Measurements from ENCODE around the gene SFRP2. TPM values are rescaled to one million over a fixed set of nuclear protein-coding genes. Genes with fewer than 3 reads are reported as not detected.

The SFRP2 gene
- total and polyA plus RNA-seq, 12 donors: 0.57 to 23.2 (median 2.5) TPM

DNA sequence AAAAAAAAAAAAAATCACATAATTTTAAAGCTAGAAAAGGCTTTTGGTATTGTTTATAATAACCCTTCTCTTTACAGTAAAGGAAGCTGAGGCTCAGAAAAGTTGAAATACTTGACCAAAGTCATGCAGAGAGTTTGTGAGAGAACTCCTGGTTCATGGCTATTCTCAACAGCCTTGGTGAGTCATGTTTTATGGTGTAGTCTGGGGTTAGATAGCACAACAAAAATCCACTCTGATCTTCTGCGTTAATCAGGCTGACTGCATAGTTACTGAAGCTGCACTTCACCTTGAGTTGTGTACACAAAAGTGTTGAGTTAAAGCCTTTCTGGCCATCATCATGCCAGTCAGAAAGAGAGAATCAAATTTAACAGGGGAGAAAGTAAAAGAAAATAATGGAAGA, 19.3 kb upstream of the SFRP2 start:
- H3K4me1 ChIP-seq (replicated peaks in 1 of 2): no peaks in the 10 kb centered on the region
- no peaks in the 10 kb centered on the region for H3K36me3 ChIP-seq (replicated peaks in 1 of 2)
- H3K27me3 ChIP-seq: no peaks in the 10 kb centered on the region
- no peak overlapping the region for H3K27ac ChIP-seq
- H3K9me3 ChIP-seq (replicated peaks in 1 of 3): no peaks in the 10 kb centered on the region
- TF ChIP-seq CTCF (IDR thresholded peaks at IDR 0.05) (no peak), POLR2A (IDR thresholded peaks at IDR 0.05) (no peak)
- WGBS, 4 donors: 35 to 50% (median 39%) methylated on average over 1 of the region's 1 CpG
- no peak for DNase-seq
- intact Hi-C loops (cut with DNase I): no loop called here
- no peak overlapping the region for H3K4me3 ChIP-seq

- TF ChIP-seq CTCF (IDR thresholded peaks at IDR 0.05) (no peak), POLR2A (IDR thresholded peaks at IDR 0.05) (no peak)
- H3K27me3 ChIP-seq: no peaks in the 10 kb centered on the region
- DNase-seq: no peak
- no peaks in the 10 kb centered on the region for H3K9me3 ChIP-seq (replicated peaks in 1 of 3)
- no peaks in the 10 kb centered on the region for H3K36me3 ChIP-seq (replicated peaks in 1 of 2)
- intact Hi-C loops (cut with DNase I): no loop called here
- no peak overlapping the region for H3K27ac ChIP-seq
- H3K4me1 ChIP-seq (replicated peaks in 1 of 2): no peaks in the 10 kb centered on the region
- H3K4me3 ChIP-seq: no peak overlapping the region
- WGBS, 4 donors: 88 to 94% (median 91%) methylated on average over 27 to 30 of the region's 30 CpGs
Measured at GRCh38 chr4:153806073-153806472, 17.2 kb upstream of the SFRP2 start.

GRCh38 chr4:153804722-153805121, 15.8 kb upstream of the SFRP2 start:
- no peak for DNase-seq
- intact Hi-C loops (cut with DNase I): no loop called here
- no peak overlapping the region for H3K4me3 ChIP-seq
- no peaks in the 10 kb centered on the region for H3K27me3 ChIP-seq
- H3K27ac ChIP-seq: no peak overlapping the region
- peaks cover 0 to 5% of the 10 kb centered on the region in 2 donors for H3K4me1 ChIP-seq (replicated peaks in 1 of 2)
- no peaks in the 10 kb centered on the region for H3K36me3 ChIP-seq (replicated peaks in 1 of 2)
- TF ChIP-seq POLR2A (IDR thresholded peaks at IDR 0.05) (no peak), CTCF (IDR thresholded peaks at IDR 0.05) (no peak)
- H3K9me3 ChIP-seq (replicated peaks in 1 of 3): no peaks in the 10 kb centered on the region
- WGBS, 4 donors: 24 to 38% (median 30%) methylated on average over 3 of the region's 3 CpGs

DNA sequence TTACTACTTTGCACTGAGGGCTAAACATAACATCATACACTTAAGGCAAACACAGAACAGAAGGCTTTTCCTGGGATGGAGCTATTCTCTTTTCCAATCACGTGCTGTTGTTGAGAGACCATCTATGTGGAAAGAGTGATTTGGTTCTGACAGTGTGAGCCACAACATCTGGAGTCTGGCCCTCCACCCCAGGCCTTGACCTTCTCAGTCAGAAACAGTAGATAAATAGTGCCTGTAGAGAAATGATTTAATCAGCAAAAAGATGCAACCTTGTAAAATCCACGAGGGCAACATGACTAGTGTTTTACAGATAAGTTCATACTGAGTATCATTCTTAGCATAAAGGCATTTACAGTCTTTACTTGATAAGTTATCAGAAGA, 10.8 kb upstream of the SFRP2 start:
- WGBS, 4 donors: 8 to 23% (median 17%) methylated on average over 2 of the region's 2 CpGs
- no peak overlapping the region for H3K4me3 ChIP-seq
- TF ChIP-seq CTCF (IDR thresholded peaks at IDR 0.05): no peak
- no peak for TF ChIP-seq POLR2A (IDR thresholded peaks at IDR 0.05)
- H3K27ac ChIP-seq: no peak overlapping the region
- no peaks in the 10 kb centered on the region for H3K9me3 ChIP-seq (replicated peaks in 1 of 3)
- H3K27me3 ChIP-seq: no peaks in the 10 kb centered on the region
- H3K4me1 ChIP-seq (replicated peaks in 1 of 2): peaks cover 0 to 6% of the 10 kb centered on the region in 2 donors
- DNase-seq: peak in 3 of 7 donors; percentile 10 to 29 (median 26)
- intact Hi-C loops (cut with DNase I): no loop called here
- no peaks in the 10 kb centered on the region for H3K36me3 ChIP-seq (replicated peaks in 1 of 2)

All from adrenal gland (tissue), 12 donors.